Ascending aorta (tissue), 2 donors: ENCODE data around the gene C10orf95. TPM values are rescaled to one million over a fixed set of nuclear protein-coding genes. Genes with fewer than 3 reads are reported as not detected.
"Not testable (repeated sequence)": the region's sequence is repeated elsewhere in the genome, so short reads cannot be mapped to it uniquely, and the experiment has no call there.

Experiments
- DNase-seq, 2 donors: peaks; one replicate each; pipeline ENCODE4 v3.0.0-alpha.2; 2019; ENCODE audit warnings: low spot score in 2 of 2
- H3K27ac ChIP-seq, 2 donors: fragments of 200-600 bp; sonication (generic); one replicate each; pipeline ENCODE4 v1.5.1; 2016 to 2017; ENCODE audit warnings: mild to moderate bottlenecking in 1 of 2
- H3K27me3 ChIP-seq: fragments of 200-600 bp; sonication (generic); one replicate; pipeline ENCODE4 v1.5.1; 2017
- H3K36me3 ChIP-seq, 2 donors: fragments of 200-600 bp; sonication (generic); one replicate each; pipeline ENCODE4 v1.5.1; 2016
- H3K4me1 ChIP-seq, 2 donors: fragments of 200-600 bp; sonication (generic); one replicate each; pipeline ENCODE4 v1.5.1; 2016 to 2017; ENCODE audit warnings: mild to moderate bottlenecking in 1 of 2
- H3K4me3 ChIP-seq, 2 donors: fragments of 200-600 bp; sonication (generic); one replicate each; pipeline ENCODE4 v1.5.1; 2016 to 2017; ENCODE audit warnings: mild to moderate bottlenecking in 1 of 2
- H3K9me3 ChIP-seq, 2 donors: fragments of 200-600 bp; sonication (generic); one replicate each; pipeline ENCODE4 v1.5.1; 2016
- intact Hi-C: fragments of 100-400 bp; cut with DNase I; formaldehyde crosslinking; loops from one replicate; pipeline ENCODE4 v1.15.1; 2023
- total RNA-seq: library from RNA; depleted of rRNA; stranded (reverse); fragments of >200 nt; gene quantifications from one replicate; pipeline ENCODE4 v1.1.0, GENCODE V29; 2016
- TF ChIP-seq, protein P1 (sequence below), 3 experiments: fragments of 200-600 bp in 2 of 3; fragments of 450-650 bp in 1 of 3; sonication (generic) in 2 of 3; IDR thresholded peaks; one replicate each; pipeline ENCODE4 v1.5.1; 2016 to 2019; ENCODE audit warnings: antibody characterized with exemption in 3 of 3, mild to moderate bottlenecking in 1 of 3, moderate library complexity in 1 of 3

The C10orf95 gene, protein sequence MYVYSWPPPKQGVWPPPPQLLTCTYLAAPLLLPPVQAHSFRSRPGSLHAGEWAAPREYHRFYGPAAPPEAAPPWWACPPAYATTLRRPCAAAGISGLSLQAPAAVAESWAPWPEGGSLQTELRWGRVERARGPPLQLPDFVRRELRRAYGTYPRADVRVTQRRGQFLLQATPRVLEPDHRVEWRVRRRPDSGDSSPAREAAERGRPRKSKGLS
- total RNA-seq = not detected

DNA sequence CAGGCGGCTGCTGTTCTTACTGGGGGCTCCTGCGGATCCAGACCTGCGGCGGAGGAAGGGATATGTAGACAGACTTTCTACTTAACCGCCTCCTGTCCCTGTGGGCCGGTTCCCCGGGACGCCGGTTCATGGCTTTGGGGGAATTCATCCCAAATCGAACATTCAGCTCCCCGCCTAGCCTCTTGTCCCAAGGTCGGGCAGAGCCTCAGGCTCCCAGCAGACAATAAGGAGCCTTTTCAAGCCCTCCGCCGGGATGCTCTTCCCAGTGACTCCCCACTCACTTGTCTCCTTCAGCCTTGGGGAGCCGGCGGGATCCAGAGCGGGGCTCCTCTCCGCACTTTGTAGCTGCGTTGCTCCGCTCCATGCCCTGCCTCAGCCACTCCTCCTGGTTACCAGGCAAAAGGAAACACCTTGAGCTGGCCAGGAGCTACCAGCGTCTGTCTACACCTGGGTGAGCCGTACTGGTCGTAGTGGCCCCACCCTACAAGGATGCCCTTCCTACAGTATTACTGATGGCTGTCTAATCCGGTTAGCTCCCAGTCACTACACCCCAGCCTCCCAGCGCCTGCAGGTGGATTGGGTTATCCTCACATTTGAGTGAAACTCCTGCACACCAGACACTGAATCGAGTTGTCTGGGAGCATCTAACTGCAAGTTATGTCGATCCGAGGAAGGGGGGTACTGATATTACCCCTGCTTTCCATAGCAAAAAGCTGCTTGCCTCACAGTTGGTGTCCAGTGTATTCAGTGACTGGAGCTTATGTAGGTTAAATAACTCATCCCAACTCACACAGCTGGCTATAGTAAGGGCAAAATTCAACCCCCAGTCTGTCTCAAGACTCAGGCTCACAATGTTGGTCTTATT, at the start of gene C10orf95:
Gene C10orf95 (minus strand): TSS at position 439 of the 865 bp plus-strand sequence. CDS start 450 bp downstream, outside the sequence.
- Histone ChIP-seq H3K27me3 (no peaks in the 10 kb centered on the region), H3K36me3 (no peaks in the 10 kb centered on the region)
- no peak for DNase-seq

DNA sequence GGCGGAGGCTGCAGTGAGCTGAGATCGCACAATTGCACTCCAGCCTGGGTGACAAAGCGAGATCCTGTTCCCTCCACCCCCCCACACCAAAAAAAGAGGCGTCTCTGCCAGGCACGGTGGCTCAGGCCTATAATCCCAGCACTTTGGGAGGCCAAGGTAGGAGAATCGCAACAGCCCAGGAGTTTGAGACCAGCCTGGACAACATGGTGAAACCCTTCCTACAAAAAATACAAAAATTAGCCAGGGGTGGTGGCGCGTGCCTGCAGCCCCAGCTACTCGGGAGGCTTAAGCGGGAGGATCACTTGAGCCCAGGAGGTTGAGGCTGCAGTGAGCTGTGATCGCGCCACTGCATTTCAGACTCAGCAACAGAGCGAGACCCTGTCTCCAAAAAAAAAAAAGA, 49.3 kb upstream of the C10orf95 start:
- DNase-seq = peak in 1 of 2 donors; percentile 59
- H3K27ac ChIP-seq, H3K4me3 ChIP-seq, H3K36me3 ChIP-seq, H3K27me3 ChIP-seq, H3K9me3 ChIP-seq: not testable (repeated sequence)
- intact Hi-C loops = loop anchor here (5.0 to 10.0 kb wide), 3 partner anchors 97 to 1146 kb away; partner anchors contain the start of genes BTRC and PITX3
- peaks cover 9 to 24% of the 10 kb centered on the region in 2 donors for H3K4me1 ChIP-seq

More for the DNA sequence above, at the start of gene C10orf95:
- Histone ChIP-seq H3K9me3 (no peaks in the 10 kb centered on the region), H3K4me3 (peak within 1 kb of the TSS; percentile 89 to 94), H3K27ac (peak within 1 kb of the TSS; percentile 77 to 87), H3K4me1 (peaks cover 5 to 12% of the 10 kb centered on the region in 2 donors)
- intact Hi-C loops = loop anchor here (2.0 kb wide), 1 partner anchor 51 kb away; the partner anchor contains the start of genes ACTR1A and SUFU
- TF ChIP-seq, protein P1, sequence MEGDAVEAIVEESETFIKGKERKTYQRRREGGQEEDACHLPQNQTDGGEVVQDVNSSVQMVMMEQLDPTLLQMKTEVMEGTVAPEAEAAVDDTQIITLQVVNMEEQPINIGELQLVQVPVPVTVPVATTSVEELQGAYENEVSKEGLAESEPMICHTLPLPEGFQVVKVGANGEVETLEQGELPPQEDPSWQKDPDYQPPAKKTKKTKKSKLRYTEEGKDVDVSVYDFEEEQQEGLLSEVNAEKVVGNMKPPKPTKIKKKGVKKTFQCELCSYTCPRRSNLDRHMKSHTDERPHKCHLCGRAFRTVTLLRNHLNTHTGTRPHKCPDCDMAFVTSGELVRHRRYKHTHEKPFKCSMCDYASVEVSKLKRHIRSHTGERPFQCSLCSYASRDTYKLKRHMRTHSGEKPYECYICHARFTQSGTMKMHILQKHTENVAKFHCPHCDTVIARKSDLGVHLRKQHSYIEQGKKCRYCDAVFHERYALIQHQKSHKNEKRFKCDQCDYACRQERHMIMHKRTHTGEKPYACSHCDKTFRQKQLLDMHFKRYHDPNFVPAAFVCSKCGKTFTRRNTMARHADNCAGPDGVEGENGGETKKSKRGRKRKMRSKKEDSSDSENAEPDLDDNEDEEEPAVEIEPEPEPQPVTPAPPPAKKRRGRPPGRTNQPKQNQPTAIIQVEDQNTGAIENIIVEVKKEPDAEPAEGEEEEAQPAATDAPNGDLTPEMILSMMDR (IDR thresholded peaks at IDR 0.05) = no peak

DNA sequence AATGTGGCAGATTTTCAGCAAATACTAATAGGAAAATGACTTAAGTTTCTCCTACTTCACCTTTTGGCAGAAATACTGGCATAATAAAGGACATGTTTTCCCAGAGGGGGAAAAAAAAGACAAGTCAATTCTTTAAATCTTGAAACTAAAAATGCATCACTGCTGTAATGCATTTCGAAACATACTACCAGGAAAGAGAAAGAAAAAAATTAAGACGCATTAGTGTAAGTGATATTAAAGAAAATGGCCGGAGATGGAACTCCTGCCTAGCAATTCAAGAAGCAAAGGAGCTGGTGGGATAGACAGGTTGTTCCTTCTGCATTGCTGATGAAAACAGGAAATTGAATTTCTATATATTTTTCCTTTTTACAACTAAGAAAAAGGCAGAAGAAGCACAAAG, 48.0 kb upstream of the C10orf95 start:
- DNase-seq = no peak
- Histone ChIP-seq H3K4me1 (peaks cover 6 to 15% of the 10 kb centered on the region in 2 donors), H3K27ac (no peak overlapping the region), H3K9me3 (no peaks in the 10 kb centered on the region), H3K4me3 (no peak overlapping the region), H3K27me3 (no peaks in the 10 kb centered on the region), H3K36me3 (no peaks in the 10 kb centered on the region)
- TF ChIP-seq, protein P1 (IDR thresholded peaks at IDR 0.05) = no peak
- intact Hi-C loops = no loop called here

DNA sequence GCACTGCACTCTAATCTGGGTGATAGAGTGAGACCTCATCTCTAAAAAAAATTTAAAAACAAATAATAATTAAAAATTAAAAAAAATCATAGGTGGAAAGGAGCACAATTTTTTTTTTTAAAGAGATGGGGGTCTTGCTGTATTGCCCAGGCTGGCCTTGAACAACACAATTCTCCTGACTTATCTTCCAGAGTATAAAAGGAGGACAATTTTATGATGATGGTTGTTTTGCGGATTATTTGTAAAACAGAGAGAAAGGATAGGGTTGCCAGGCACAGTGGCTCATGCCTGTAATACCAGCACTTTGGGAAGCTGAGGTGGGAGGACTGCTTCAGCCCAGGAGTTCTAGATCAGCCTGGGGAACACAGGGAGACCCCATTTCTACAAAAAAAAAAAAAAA, 46.2 kb upstream of the C10orf95 start:
- peaks cover 0 to 4% of the 10 kb centered on the region in 2 donors for H3K36me3 ChIP-seq
- H3K9me3 ChIP-seq = no peaks in the 10 kb centered on the region
- H3K4me3 ChIP-seq = no peak overlapping the region
- TF ChIP-seq, protein P1 (IDR thresholded peaks at IDR 0.05) = no peak
- H3K4me1 ChIP-seq = peaks cover 9 to 22% of the 10 kb centered on the region in 2 donors
- intact Hi-C loops = no loop called here
- H3K27ac ChIP-seq = no peak overlapping the region
- no peak for DNase-seq
- no peaks in the 10 kb centered on the region for H3K27me3 ChIP-seq

DNA sequence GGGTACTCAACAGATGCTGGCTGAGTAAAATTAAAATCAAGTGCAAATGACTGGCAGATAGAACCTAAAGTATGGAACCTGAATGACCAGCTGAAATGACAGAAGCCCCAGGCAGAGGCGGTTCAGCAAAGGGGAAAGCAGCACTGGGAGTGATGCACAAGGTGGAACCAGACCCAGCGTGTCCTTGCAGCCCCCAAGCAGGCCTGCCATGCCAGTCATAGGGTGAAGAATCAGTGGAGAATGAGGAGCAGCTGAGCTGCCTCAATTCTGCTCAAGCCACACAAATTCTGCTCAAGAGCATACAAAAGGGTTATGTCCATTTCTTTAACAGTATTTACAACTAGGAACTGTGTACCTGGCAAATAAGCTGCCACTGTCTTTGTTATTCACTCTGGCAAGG, 42.4 kb upstream of the C10orf95 start:
- no peaks in the 10 kb centered on the region for H3K27me3 ChIP-seq

More for the DNA sequence above, 42.4 kb upstream of the C10orf95 start:
- Histone ChIP-seq H3K4me3 (no peak overlapping the region), H3K36me3 (peaks cover 14 to 22% of the 10 kb centered on the region in 2 donors), H3K27ac (no peak overlapping the region), H3K4me1 (peaks cover 3 to 19% of the 10 kb centered on the region in 2 donors), H3K9me3 (no peaks in the 10 kb centered on the region)
- TF ChIP-seq, protein P1 (IDR thresholded peaks at IDR 0.05) = no peak
- DNase-seq = no peak
- intact Hi-C loops = no loop called here
